Activated CD4-positive, alpha-beta memory T cell treated with anti-CD3 and anti-CD28 coated beads, Interleukin-2, amount 10 ng/mL, durations not matched to agents 7 days and 5 days (primary cell): Measurements from ENCODE around the gene DYRK3. TPM values are rescaled to one million over a fixed set of nuclear protein-coding genes. Genes with fewer than 3 reads are reported as not detected.
A peak's percentile ranks its signal among the peaks of the same experiment; 100 is the strongest.

Source experiments
- CTCF ChIA-PET: fragments of 350-600 bp; sonication (Branson Sonifier 250); formaldehyde crosslinking; loops from one replicate; lab custom pipeline; 2021; ENCODE audit warnings: antibody characterized with exemption, inconsistent platforms; lab: Charles Lee
- POLR2A ChIA-PET: fragments of 350-600 bp; sonication (Branson Sonifier 250); formaldehyde crosslinking; loops from one replicate; lab custom pipeline; 2021; ENCODE audit warnings: antibody characterized with exemption; lab: Charles Lee
- DNase-seq: peaks from one replicate; pipeline ENCODE4 v3.0.0-alpha.2; 2020
- H3K27ac Mint-ChIP-seq: one replicate; pipeline ENCODE4 v1.8.0; 2021; ENCODE audit warnings: mild to moderate bottlenecking, mixed read lengths
- H3K27me3 Mint-ChIP-seq: one replicate; pipeline ENCODE4 v1.8.0; 2021; ENCODE audit warnings: mixed read lengths
- H3K36me3 Mint-ChIP-seq: one replicate; pipeline ENCODE4 v1.8.0; 2021; ENCODE audit warnings: low read depth, mixed read lengths
- H3K4me1 Mint-ChIP-seq: one replicate; pipeline ENCODE4 v1.8.0; 2021; ENCODE audit warnings: mixed read lengths
- H3K4me3 Mint-ChIP-seq: one replicate; pipeline ENCODE4 v1.8.0; 2021; ENCODE audit warnings: mild to moderate bottlenecking, mixed read lengths
- H3K9me3 Mint-ChIP-seq: one replicate; pipeline ENCODE4 v1.8.0; 2021; ENCODE audit warnings: mixed read lengths
- total RNA-seq, 2 experiments: library from RNA; stranded (reverse); gene quantifications; one replicate each; pipeline ENCODE4 v1.2.3, GENCODE V29; 2021

Gene DYRK3
- total RNA-seq, 2 experiments from 2014 or later = 8.8 to 9.2 TPM

DNA sequence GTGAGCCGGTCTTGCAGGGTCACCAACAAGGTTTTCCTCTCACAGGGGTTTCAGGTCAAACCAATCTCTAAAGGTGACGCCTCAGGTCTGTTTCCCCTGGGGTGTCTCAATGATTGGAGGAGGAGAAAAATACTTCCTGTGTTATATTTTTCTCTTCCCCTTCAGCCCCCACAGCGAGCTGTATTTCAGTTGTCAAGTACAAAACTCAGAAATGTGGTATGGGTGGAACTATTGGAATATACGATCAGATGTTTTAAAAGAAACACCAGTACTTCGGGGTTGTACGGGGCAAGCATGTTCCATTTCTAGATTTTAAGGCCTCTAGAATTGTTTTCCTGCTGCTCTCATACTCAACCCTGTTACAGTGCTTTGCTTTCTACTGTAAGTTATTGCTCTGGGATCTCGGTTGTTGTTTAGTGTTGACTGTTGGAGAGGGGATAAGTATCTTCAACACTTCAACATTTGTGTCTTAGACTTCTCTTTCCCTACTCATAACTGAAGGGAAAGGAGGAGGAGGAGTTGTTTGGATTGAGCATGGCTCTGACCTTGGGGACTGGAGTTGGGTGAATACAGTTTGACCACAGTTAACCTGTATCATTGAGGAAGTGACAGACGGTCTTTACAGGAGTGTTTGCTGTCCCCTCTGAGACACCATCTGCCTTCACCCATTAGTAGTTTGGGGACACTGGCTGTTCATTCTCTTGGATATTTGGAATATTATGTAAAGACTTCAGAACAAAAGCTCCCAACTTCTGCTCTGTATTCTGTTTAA, 51.3 kb downstream of the DYRK3 start:
- Mint-ChIP-seq H3K4me3 (peak overlapping the region; percentile 100), H3K27me3 (peaks cover 4% of the 10 kb centered on the region), H3K27ac (peak overlapping the region; percentile 98), H3K9me3 (no peaks in the 10 kb centered on the region), H3K36me3 (peaks cover 8% of the 10 kb centered on the region), H3K4me1 (peaks cover 42% of the 10 kb centered on the region)
- ChIA-PET POLR2A (interaction anchor here (0.7 to 2.9 kb wide), 11 partner anchors 10 to 290 kb away, joined by 3 to 11 read pairs (median 4); partner anchors contain the start of genes EIF2D and FCMR), CTCF (interaction anchor here (0.9 to 2.6 kb wide), 4 partner anchors 23 to 74 kb away, joined by 3 to 9 read pairs (median 4); no protein-coding TSS in a partner anchor)
- peak; percentile 44 for DNase-seq

DNA sequence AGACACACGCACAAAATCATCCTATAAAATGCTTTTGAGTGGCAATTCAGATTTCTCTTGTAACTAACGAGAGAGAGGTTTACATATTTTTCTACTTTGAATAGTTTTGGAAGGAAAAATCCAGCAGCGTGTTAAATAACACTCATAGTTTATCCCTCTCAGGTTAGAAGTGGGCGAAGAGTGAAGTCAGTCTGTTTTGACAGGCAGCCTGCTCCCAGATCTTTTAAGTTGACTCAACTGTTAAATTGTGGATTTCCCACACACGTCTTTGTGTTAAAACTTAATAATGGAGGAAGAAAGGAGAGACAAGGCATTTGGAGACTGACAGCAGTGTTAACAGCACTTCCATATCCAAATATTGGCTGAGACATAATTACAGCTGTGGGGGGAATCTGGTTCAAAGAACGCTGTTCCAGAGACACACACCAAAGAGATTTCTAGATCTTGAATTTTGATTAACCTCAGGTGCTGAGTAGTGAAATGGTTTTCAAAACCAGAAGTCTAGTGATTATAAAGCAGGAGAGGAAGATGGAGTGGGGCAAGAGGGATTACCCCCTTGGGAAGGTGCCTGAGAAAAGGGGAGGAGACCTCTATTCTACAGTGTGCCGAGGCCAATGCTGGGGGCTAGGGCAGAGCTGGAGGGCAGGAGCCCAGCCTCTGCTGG, 52.0 kb downstream of the DYRK3 start:
- no peak for DNase-seq
- Mint-ChIP-seq H3K27ac (peak overlapping the region; percentile 98), H3K9me3 (no peaks in the 10 kb centered on the region), H3K27me3 (peaks cover 4% of the 10 kb centered on the region), H3K4me3 (peak overlapping the region; percentile 100), H3K4me1 (peaks cover 49% of the 10 kb centered on the region), H3K36me3 (peaks cover 8% of the 10 kb centered on the region)
- ChIA-PET CTCF (interaction anchor here (0.9 to 2.6 kb wide), 4 partner anchors 24 to 52 kb away, joined by 3 to 9 read pairs (median 4); partner anchors contain the start of gene DYRK3), POLR2A (interaction anchor here (1.1 to 2.8 kb wide), 4 partner anchors 10 to 28 kb away, joined by 3 to 6 read pairs (median 4); no protein-coding TSS in a partner anchor)

GRCh38 chr1:206687915-206688442, 52.6 kb downstream of the DYRK3 start:
- no peak overlapping the region for H3K27ac Mint-ChIP-seq
- H3K4me1 Mint-ChIP-seq = peaks cover 52% of the 10 kb centered on the region
- peaks cover 8% of the 10 kb centered on the region for H3K36me3 Mint-ChIP-seq
- H3K4me3 Mint-ChIP-seq = no peak overlapping the region
- ChIA-PET POLR2A (interaction anchor here (0.6 to 2.8 kb wide), 6 partner anchors 9 to 32 kb away, joined by 3 to 6 read pairs (median 3); no protein-coding TSS in a partner anchor), CTCF (interaction anchor here (0.6 to 2.6 kb wide), 7 partner anchors 24 to 75 kb away, joined by 3 to 9 read pairs (median 4); partner anchors contain the start of gene DYRK3)
- no peak for DNase-seq
- no peaks in the 10 kb centered on the region for H3K9me3 Mint-ChIP-seq
- peaks cover 4% of the 10 kb centered on the region for H3K27me3 Mint-ChIP-seq

DNA sequence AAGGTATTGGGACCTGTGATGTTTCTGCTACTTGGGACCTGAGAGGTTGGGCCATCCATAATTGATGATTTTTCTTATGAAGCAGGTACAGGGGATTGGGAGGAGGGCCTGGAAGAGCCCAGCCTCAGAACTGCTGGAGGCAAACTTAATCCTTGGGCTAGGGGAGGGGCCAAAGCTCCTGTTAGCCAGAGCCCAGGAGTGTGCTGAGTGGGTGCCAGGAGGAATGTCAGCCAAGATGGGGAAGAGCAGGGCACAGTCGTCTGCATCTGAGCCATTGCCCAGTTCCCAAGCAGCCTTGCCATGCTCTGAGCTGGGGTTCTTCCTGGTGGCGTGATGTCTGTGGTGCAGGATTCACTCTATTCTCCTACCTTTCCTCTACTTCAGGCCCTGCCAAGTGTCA, 55.2 kb downstream of the DYRK3 start:
- ChIA-PET POLR2A (interaction anchor here (1.0 kb wide), 1 partner anchor 27 kb away, joined by 3 read pairs; no protein-coding TSS in a partner anchor), CTCF (interaction anchor here (1.3 to 2.2 kb wide), 3 partner anchors 10 to 78 kb away, joined by 4 to 7 read pairs (median 5); no protein-coding TSS in a partner anchor)
- peaks cover 52% of the 10 kb centered on the region for H3K4me1 Mint-ChIP-seq
- H3K27me3 Mint-ChIP-seq = no peaks in the 10 kb centered on the region
- no peaks in the 10 kb centered on the region for H3K9me3 Mint-ChIP-seq
- peaks cover 17% of the 10 kb centered on the region for H3K36me3 Mint-ChIP-seq
- no peak overlapping the region for H3K4me3 Mint-ChIP-seq
- no peak for DNase-seq
- H3K27ac Mint-ChIP-seq = no peak overlapping the region

- Mint-ChIP-seq H3K4me1 (peaks cover 59% of the 10 kb centered on the region), H3K9me3 (no peaks in the 10 kb centered on the region), H3K27me3 (no peaks in the 10 kb centered on the region), H3K4me3 (no peak overlapping the region), H3K36me3 (peaks cover 21% of the 10 kb centered on the region), H3K27ac (no peak overlapping the region)
- no peak for DNase-seq
- CTCF ChIA-PET = interaction anchor here (1.0 to 1.4 kb wide), 3 partner anchors 9 to 79 kb away, joined by 3 to 5 read pairs (median 4); partner anchors contain the start of gene EIF2D
- POLR2A ChIA-PET = interaction anchor here (1.2 to 1.9 kb wide), 2 partner anchors 15 to 60 kb away, joined by 3 to 6 read pairs; no protein-coding TSS in a partner anchor
Measured at GRCh38 chr1:206691604-206692003, 56.3 kb downstream of the DYRK3 start.

DNA sequence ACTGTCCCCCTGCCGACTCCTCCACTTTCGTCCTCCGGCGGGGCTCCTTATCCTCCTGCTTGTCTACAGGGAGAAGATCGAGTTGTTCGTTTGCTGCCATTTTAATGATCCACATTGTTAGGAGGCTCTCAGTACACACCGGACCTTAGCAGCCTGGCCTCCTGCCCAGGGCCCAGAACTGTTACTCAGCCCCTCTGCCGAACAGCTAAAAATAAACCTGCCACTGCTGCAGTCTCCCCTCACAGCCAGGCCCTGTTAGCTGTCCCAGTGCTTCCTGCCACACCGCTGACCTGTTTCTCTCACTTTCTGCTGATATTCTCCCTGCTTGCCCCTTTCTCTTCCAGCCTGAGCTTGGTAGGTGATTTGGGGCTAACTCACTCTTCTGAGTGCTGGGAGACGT, 57.7 kb downstream of the DYRK3 start:
- ChIA-PET CTCF (interaction anchor here (1.9 kb wide), 1 partner anchor 219 kb away, joined by 5 read pairs; no protein-coding TSS in a partner anchor), POLR2A (interaction anchor here (1.9 to 2.3 kb wide), 2 partner anchors 10 to 13 kb away, joined by 6 to 11 read pairs; no protein-coding TSS in a partner anchor)
- Mint-ChIP-seq H3K27ac (no peak overlapping the region), H3K4me3 (no peak overlapping the region), H3K9me3 (no peaks in the 10 kb centered on the region), H3K4me1 (peaks cover 54% of the 10 kb centered on the region), H3K36me3 (peaks cover 32% of the 10 kb centered on the region), H3K27me3 (no peaks in the 10 kb centered on the region)
- no peak for DNase-seq

- ChIA-PET POLR2A (interaction anchor here (2.3 kb wide), 1 partner anchor 10 kb away, joined by 11 read pairs; no protein-coding TSS in a partner anchor), CTCF (interaction anchor here (1.2 to 1.9 kb wide), 2 partner anchors 30 to 219 kb away, joined by 3 to 5 read pairs; no protein-coding TSS in a partner anchor)
- peaks cover 32% of the 10 kb centered on the region for H3K36me3 Mint-ChIP-seq
- no peak overlapping the region for H3K27ac Mint-ChIP-seq
- H3K4me1 Mint-ChIP-seq = peaks cover 52% of the 10 kb centered on the region
- no peak overlapping the region for H3K4me3 Mint-ChIP-seq
- DNase-seq = no peak
- no peaks in the 10 kb centered on the region for H3K27me3 Mint-ChIP-seq
- H3K9me3 Mint-ChIP-seq = no peaks in the 10 kb centered on the region
Measured at GRCh38 chr1:206693592-206693991, 58.3 kb downstream of the DYRK3 start.

GRCh38 chr1:206694171-206695124, 59.1 kb downstream of the DYRK3 start:
- Mint-ChIP-seq H3K9me3 (no peaks in the 10 kb centered on the region), H3K27ac (no peak overlapping the region), H3K27me3 (no peaks in the 10 kb centered on the region), H3K4me1 (peaks cover 54% of the 10 kb centered on the region), H3K36me3 (peaks cover 30% of the 10 kb centered on the region), H3K4me3 (no peak overlapping the region)
- DNase-seq = no peak
- POLR2A ChIA-PET = interaction anchor here (1.0 to 2.3 kb wide), 2 partner anchors 9 to 12 kb away, joined by 3 to 11 read pairs; no protein-coding TSS in a partner anchor
- CTCF ChIA-PET = interaction anchor here (1.2 to 1.9 kb wide), 2 partner anchors 31 to 218 kb away, joined by 3 to 5 read pairs; no protein-coding TSS in a partner anchor

GRCh38 chr1:206695733-206696132, 60.4 kb downstream of the DYRK3 start:
- DNase-seq = no peak
- H3K36me3 Mint-ChIP-seq = peaks cover 30% of the 10 kb centered on the region
- H3K4me1 Mint-ChIP-seq = peaks cover 58% of the 10 kb centered on the region
- no peaks in the 10 kb centered on the region for H3K9me3 Mint-ChIP-seq
- CTCF ChIA-PET = no interaction called here
- H3K4me3 Mint-ChIP-seq = no peak overlapping the region
- H3K27ac Mint-ChIP-seq = no peak overlapping the region
- H3K27me3 Mint-ChIP-seq = no peaks in the 10 kb centered on the region
- POLR2A ChIA-PET = no interaction called here

GRCh38 chr1:206696812-206697585, 61.7 kb downstream of the DYRK3 start:
- H3K27me3 Mint-ChIP-seq = no peaks in the 10 kb centered on the region
- ChIA-PET CTCF (interaction anchor here (0.5 kb wide), 1 partner anchor 223 kb away, joined by 4 read pairs; no protein-coding TSS in a partner anchor), POLR2A (interaction anchor here (1.1 to 1.2 kb wide), 2 partner anchors 10 to 18 kb away, joined by 4 to 6 read pairs; no protein-coding TSS in a partner anchor)
- H3K9me3 Mint-ChIP-seq = no peaks in the 10 kb centered on the region
- no peak overlapping the region for H3K4me3 Mint-ChIP-seq
- DNase-seq = no peak
- peaks cover 57% of the 10 kb centered on the region for H3K4me1 Mint-ChIP-seq
- H3K36me3 Mint-ChIP-seq = peaks cover 32% of the 10 kb centered on the region
- no peak overlapping the region for H3K27ac Mint-ChIP-seq

DNA sequence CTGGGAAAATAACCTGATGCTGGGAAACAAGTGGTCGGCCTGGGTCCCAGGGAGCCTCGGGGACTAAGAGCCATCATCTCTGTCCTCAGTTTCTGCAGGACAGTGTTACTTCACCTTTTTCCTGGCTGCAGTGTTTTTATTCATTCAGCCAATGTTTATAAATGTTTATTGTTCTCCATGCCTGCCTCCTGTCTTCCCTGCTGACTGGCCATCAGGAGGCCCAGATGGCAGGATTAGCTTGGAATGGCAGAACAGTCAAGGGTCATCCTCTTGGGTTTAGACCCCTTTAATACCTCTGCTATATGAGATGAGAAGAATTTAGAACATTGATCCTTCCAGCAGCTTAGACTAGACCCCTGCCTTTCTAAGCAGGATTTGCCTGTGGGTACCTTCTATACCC, 62.7 kb downstream of the DYRK3 start:
- ChIA-PET CTCF (interaction anchor here (1.4 kb wide), 1 partner anchor 29 kb away, joined by 5 read pairs; no protein-coding TSS in a partner anchor), POLR2A (no interaction called here)
- Mint-ChIP-seq H3K4me3 (no peak overlapping the region), H3K4me1 (peaks cover 57% of the 10 kb centered on the region), H3K27ac (no peak overlapping the region), H3K9me3 (no peaks in the 10 kb centered on the region), H3K27me3 (no peaks in the 10 kb centered on the region), H3K36me3 (peaks cover 36% of the 10 kb centered on the region)
- DNase-seq = no peak
